Testis (tissue), 3 donors: Measurements from ENCODE around the gene GART. TPM values are rescaled to one million over a fixed set of nuclear protein-coding genes. Genes with fewer than 3 reads are reported as not detected.

Experiments
- DNase-seq: peaks from one replicate; pipeline ENCODE4 v3.0.0-alpha.2; 2019
- H3K27ac ChIP-seq, 2 donors: fragments of 200-600 bp; sonication (generic); one replicate each; pipeline ENCODE4 v1.5.1; 2019
- H3K27me3 ChIP-seq: fragments of 200-600 bp; sonication (generic); one replicate; pipeline ENCODE4 v1.5.1; 2019
- H3K36me3 ChIP-seq: fragments of 200-600 bp; sonication (generic); one replicate; pipeline ENCODE4 v1.5.1; 2017; ENCODE audit warnings: low read depth; ENCODE audit errors: missing control alignments
- H3K4me1 ChIP-seq: fragments of 200-600 bp; sonication (generic); one replicate; pipeline ENCODE4 v1.5.1; 2019
- H3K4me3 ChIP-seq, 2 donors: fragments of 200-600 bp; sonication (generic); one replicate each; pipeline ENCODE4 v1.5.1; 2017 to 2019
- H3K9me3 ChIP-seq: fragments of 200-600 bp; sonication (generic); one replicate; pipeline ENCODE4 v1.5.1; 2017
- CTCF ChIP-seq, 3 experiments: fragments of 450-650 bp in 2 of 3; fragments of 200-600 bp in 1 of 3; sonication (generic) in 1 of 3; IDR thresholded peaks; one replicate each; pipeline ENCODE4 v1.5.1; 2016 to 2019; ENCODE audit warnings: antibody characterized with exemption in 3 of 3, mild to moderate bottlenecking in 2 of 3, moderate library complexity in 1 of 3
- POLR2A ChIP-seq: fragments of 450-650 bp; IDR thresholded peaks from one replicate; pipeline ENCODE4 v1.6.1; 2017; ENCODE audit warnings: antibody characterized with exemption, mild to moderate bottlenecking, moderate library complexity
- WGBS, 2 donors: methylation state at CpG; one replicate each; pipeline ENCODE4 v1.1.5; 2018; 5-methylcytosine and 5-hydroxymethylcytosine counted together
- intact Hi-C: fragments of 100-400 bp; cut with DNase I; formaldehyde crosslinking; loops from one replicate; pipeline ENCODE4 v1.15.1; 2023; ENCODE audit warnings: low total_unique reads
- polyA plus RNA-seq: library from polyadenylated mRNA; stranded (reverse); fragments of 350-450 nt; fragmentation: Illumina TruSeq; extraction: RNeasy Lipid Tissue Mini Kit (QIAGEN cat#74804); gene quantifications from one replicate; pipeline ENCODE4 v1.2.3, GENCODE V29; 2014; ENCODE audit warnings: low read depth, low replicate concordance; ENCODE audit not compliant: insufficient read depth
- total RNA-seq, 2 donors: library from RNA; depleted of rRNA; stranded (reverse); fragments of >200 nt; gene quantifications; one replicate each; pipeline ENCODE4 v1.2.3, GENCODE V29; 2016

The GART gene
- total and polyA plus RNA-seq, 3 donors from 2014 or later, result 85.8 to 143 (median 143) TPM

GRCh38 chr21:33522297-33522952 is 19.5 kb downstream of the GART start:
- intact Hi-C loops, result no loop called here
- Histone ChIP-seq H3K4me3 (no peak overlapping the region), H3K9me3 (no peaks in the 10 kb centered on the region), H3K4me1 (no peaks in the 10 kb centered on the region), H3K36me3 (no peaks in the 10 kb centered on the region), H3K27ac (no peak overlapping the region), H3K27me3 (no peaks in the 10 kb centered on the region)
- DNase-seq, result no peak
- WGBS, 2 donors, result 88 to 90% methylated on average over 5 of the region's 5 CpGs
- TF ChIP-seq POLR2A (no peak), CTCF (IDR thresholded peaks at IDR 0.05) (no peak)

- TF ChIP-seq POLR2A, result no peak
- no peak for TF ChIP-seq CTCF (IDR thresholded peaks at IDR 0.05)
- H3K27ac ChIP-seq, result no peak overlapping the region
- no peaks in the 10 kb centered on the region for H3K27me3 ChIP-seq
- 91 to 95% methylated on average over 4 of the region's 4 CpGs for WGBS, 2 donors
- intact Hi-C loops, result no loop called here
- no peak for DNase-seq
- H3K36me3 ChIP-seq, result no peaks in the 10 kb centered on the region
- H3K9me3 ChIP-seq, result no peaks in the 10 kb centered on the region
- H3K4me3 ChIP-seq, result no peak overlapping the region
- no peaks in the 10 kb centered on the region for H3K4me1 ChIP-seq
Observed at GRCh38 chr21:33518899-33519298, 23.0 kb downstream of the GART start.

GRCh38 chr21:33514229-33514628 is 27.7 kb downstream of the GART start:
- Histone ChIP-seq H3K27me3 (no peaks in the 10 kb centered on the region), H3K4me3 (no peak overlapping the region), H3K27ac (no peak overlapping the region), H3K4me1 (no peaks in the 10 kb centered on the region), H3K9me3 (no peaks in the 10 kb centered on the region), H3K36me3 (no peaks in the 10 kb centered on the region)
- intact Hi-C loops, result no loop called here
- no peak for DNase-seq
- no peak for TF ChIP-seq POLR2A
- TF ChIP-seq CTCF (IDR thresholded peaks at IDR 0.05), result no peak
- WGBS, 2 donors, result 89 to 100% methylated on average over 2 of the region's 2 CpGs

- Histone ChIP-seq H3K4me1 (no peaks in the 10 kb centered on the region), H3K4me3 (no peak overlapping the region), H3K36me3 (no peaks in the 10 kb centered on the region), H3K9me3 (no peaks in the 10 kb centered on the region), H3K27me3 (no peaks in the 10 kb centered on the region), H3K27ac (no peak overlapping the region)
- intact Hi-C loops, result no loop called here
- WGBS, 2 donors, result 88 to 94% methylated on average over 3 of the region's 3 CpGs
- no peak for DNase-seq
- no peak for TF ChIP-seq CTCF (IDR thresholded peaks at IDR 0.05)
Observed at GRCh38 chr21:33512481-33512880, 29.4 kb downstream of the GART start.

GRCh38 chr21:33511639-33512038 is 30.3 kb downstream of the GART start:
- no peak for DNase-seq
- no peaks in the 10 kb centered on the region for H3K27me3 ChIP-seq
- intact Hi-C loops, result no loop called here
- H3K36me3 ChIP-seq, result no peaks in the 10 kb centered on the region
- TF ChIP-seq CTCF (IDR thresholded peaks at IDR 0.05), result no peak
- TF ChIP-seq POLR2A, result no peak
- 83 to 96% methylated on average over 4 of the region's 4 CpGs for WGBS, 2 donors
- H3K4me1 ChIP-seq, result no peaks in the 10 kb centered on the region
- H3K27ac ChIP-seq, result no peak overlapping the region
- H3K9me3 ChIP-seq, result no peaks in the 10 kb centered on the region
- H3K4me3 ChIP-seq, result no peak overlapping the region
